ENCODE results near the gene ARMS2.
A peak's percentile ranks its signal among the peaks of the same experiment; 100 is the strongest.

The ARMS2 gene

DNA sequence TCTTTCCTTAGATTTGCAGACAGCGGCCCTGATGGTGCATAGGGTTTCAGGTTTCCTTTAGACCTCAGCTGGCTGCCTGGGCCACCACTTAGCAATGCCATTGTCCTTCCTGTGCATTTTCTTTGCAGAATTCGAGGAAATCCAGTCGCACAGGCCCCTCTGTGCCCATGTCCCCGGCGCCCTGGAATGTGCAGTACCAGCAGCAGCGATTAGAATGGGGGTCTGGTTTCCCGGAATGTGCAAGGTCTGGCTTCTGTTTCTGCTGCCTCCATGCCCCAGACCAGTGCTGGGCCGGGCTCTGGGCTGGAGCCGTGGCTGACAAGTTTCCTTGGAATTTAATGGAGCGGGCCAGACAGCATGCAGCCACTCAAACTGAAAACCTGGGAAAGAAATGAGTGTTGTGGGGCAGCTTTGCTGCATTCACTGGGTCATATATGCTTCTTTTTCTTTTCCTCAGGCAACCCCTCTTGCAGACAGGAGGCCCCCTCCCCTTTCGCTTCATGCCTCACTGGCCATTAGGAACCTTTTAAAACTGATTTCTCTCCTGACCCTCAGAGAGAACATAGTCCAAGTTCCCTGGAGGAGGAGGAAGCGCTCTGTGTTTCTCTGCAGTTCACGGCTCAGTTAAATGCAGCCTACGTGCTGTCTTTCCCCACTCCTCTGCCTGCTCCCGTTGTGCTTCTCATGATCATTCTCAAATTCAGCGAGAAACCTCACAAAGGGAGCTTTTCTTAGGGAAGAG, 21.3 kb downstream of the ARMS2 start:
- ATAC-seq (no peak), DNase-seq (no peak)
- Mint-ChIP-seq H3K9me3 (no peaks in the 10 kb centered on the region), H3K4me1 (peaks cover 16% of the 10 kb centered on the region), H3K27me3 (peaks cover 55% of the 10 kb centered on the region), H3K4me3 (no peak overlapping the region), H3K27ac (no peak overlapping the region)

GRCh38 chr10:122476333-122476695, 21.9 kb downstream of the ARMS2 start:
- ATAC-seq (no peak), DNase-seq (no peak)
- Mint-ChIP-seq H3K4me1 (peaks cover 16% of the 10 kb centered on the region), H3K4me3 (no peak overlapping the region), H3K9me3 (no peaks in the 10 kb centered on the region), H3K27me3 (peaks cover 49% of the 10 kb centered on the region), H3K27ac (no peak overlapping the region)

DNA sequence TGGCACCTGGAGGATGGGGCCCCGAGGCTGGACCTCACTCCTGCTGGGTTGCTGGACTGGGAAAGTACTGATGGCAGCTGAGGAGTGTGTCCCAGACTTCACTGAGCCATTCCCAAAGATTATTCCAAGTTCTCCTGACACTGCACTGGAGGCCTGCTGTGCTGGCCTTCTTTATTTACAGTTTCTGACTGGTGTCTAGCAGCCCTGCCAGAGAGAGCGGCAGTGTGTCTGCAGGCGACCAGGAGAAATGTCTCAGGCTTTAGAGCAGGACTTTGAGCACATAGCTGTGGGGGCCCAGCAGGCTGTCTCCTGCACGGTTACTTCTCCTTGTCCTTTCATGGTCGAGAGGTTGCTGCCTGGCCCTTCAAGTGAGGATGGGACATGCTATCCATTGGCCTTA, 23.0 kb downstream of the ARMS2 start:
- no peak for ATAC-seq
- no peak for DNase-seq
- no peak overlapping the region for H3K4me3 Mint-ChIP-seq
- H3K27ac Mint-ChIP-seq = no peak overlapping the region
- H3K27me3 Mint-ChIP-seq = peaks cover 45% of the 10 kb centered on the region
- peaks cover 16% of the 10 kb centered on the region for H3K4me1 Mint-ChIP-seq
- peaks cover 0 to 7% of the 10 kb centered on the region in 2 donors for H3K9me3 Mint-ChIP-seq

DNA sequence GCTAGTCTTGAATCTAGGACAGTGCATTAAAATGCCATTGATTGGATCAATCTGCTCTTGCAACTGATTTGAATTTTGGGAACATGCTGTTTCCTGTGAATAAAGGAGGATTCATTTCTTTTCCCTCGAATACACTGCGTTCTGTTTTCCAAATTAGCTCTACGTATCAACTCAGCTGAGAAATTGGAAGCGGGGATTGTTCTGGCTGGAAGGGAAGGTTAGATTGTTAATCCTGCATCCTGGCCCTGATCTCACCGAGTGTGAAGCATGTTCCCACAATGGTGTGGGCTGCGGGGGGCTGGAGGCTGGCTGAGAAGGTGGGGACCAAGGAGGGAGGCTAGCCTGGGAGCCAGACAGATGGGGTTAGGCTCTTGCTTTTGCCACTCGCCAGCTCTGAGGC, 24.5 kb downstream of the ARMS2 start:
- ATAC-seq (no peak), DNase-seq (no peak)
- no peak overlapping the region for H3K4me3 Mint-ChIP-seq
- H3K27ac Mint-ChIP-seq = no peak overlapping the region
- peaks cover 13% of the 10 kb centered on the region for H3K4me1 Mint-ChIP-seq
- H3K9me3 Mint-ChIP-seq = peaks cover 0 to 7% of the 10 kb centered on the region in 2 donors
- H3K27me3 Mint-ChIP-seq = peaks cover 42% of the 10 kb centered on the region

GRCh38 chr10:122480146-122480833, 25.8 kb downstream of the ARMS2 start:
- no peak for DNase-seq
- no peak for ATAC-seq
- Mint-ChIP-seq H3K4me3 (no peak overlapping the region), H3K9me3 (peaks cover 0 to 7% of the 10 kb centered on the region in 2 donors), H3K27me3 (peaks cover 29% of the 10 kb centered on the region), H3K27ac (no peak overlapping the region), H3K4me1 (peaks cover under 1% of the 10 kb centered on the region)

GRCh38 chr10:122481296-122482056, 27.0 kb downstream of the ARMS2 start:
- no peak for DNase-seq
- Mint-ChIP-seq H3K27ac (no peak overlapping the region), H3K4me3 (no peak overlapping the region), H3K9me3 (peaks cover 0 to 7% of the 10 kb centered on the region in 2 donors), H3K27me3 (peaks cover 17% of the 10 kb centered on the region), H3K4me1 (no peaks in the 10 kb centered on the region)
- no peak for ATAC-seq

- H3K27ac Mint-ChIP-seq = no peak overlapping the region
- peaks cover 15% of the 10 kb centered on the region for H3K27me3 Mint-ChIP-seq
- no peak for ATAC-seq
- no peaks in the 10 kb centered on the region for H3K4me1 Mint-ChIP-seq
- no peak for DNase-seq
- no peak overlapping the region for H3K4me3 Mint-ChIP-seq
- H3K9me3 Mint-ChIP-seq = peaks cover 0 to 7% of the 10 kb centered on the region in 2 donors
Observed at GRCh38 chr10:122484276-122485060, 30.0 kb downstream of the ARMS2 start.

DNA sequence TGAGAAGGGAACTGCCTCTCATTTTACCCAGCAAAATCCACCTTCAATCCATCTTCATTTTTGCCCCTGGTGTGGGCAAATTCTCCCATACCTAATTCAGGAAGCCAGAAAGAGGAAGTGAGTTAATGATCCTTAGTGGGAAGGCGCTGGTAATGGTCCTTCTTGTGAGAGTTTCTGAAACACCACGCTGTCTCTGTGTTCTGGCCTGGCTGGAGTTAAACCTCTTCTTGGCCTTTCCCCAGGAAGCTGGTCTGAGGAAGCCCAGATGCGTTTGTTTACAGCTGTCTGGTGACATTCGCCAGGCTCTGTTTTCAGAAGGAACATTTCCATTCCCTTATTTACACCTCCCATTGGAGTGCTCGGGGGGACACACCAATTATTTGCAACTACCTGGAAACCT, 31.2 kb downstream of the ARMS2 start:
- peaks cover 12% of the 10 kb centered on the region for H3K27me3 Mint-ChIP-seq
- DNase-seq = no peak
- no peak for ATAC-seq
- H3K27ac Mint-ChIP-seq = no peak overlapping the region
- H3K9me3 Mint-ChIP-seq = peaks cover 0 to 7% of the 10 kb centered on the region in 2 donors
- H3K4me3 Mint-ChIP-seq = no peak overlapping the region
- H3K4me1 Mint-ChIP-seq = peaks cover 6% of the 10 kb centered on the region

GRCh38 chr10:122486406-122487080, 32.1 kb downstream of the ARMS2 start:
- ATAC-seq (no peak), DNase-seq (no peak)
- Mint-ChIP-seq H3K4me3 (no peak overlapping the region), H3K9me3 (peaks cover 0 to 5% of the 10 kb centered on the region in 2 donors), H3K4me1 (peaks cover 15% of the 10 kb centered on the region), H3K27me3 (peaks cover 15% of the 10 kb centered on the region), H3K27ac (no peak overlapping the region)

DNA sequence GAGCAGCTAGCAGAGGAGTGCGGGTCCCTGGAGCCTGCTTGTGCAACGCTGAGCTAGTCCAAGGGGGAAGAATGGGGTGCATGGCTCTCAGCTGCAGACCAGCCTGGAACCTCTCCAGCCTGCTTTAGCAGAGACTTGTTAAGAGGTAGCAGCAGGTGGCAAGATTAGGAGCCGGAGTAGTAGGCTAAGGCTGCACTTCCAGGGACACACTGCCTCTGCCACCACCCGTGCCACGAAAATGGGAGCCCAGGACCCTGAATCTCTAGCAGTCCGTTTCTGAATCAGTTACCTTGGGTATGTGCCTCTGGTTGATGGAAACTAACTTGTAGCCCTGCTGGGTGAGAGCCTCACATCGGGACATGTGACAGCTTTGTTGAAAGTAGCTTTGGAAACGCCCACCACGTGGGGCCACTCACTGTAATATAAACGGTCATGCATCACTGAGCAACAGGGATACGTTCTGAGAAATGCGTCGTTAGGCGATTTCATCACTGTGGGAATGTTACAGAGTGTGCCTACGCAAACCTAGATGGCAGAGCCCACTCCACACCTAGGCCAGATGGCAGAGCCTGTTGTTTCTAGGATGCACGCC, 32.8 kb downstream of the ARMS2 start:
- Mint-ChIP-seq H3K4me1 (peaks cover 22% of the 10 kb centered on the region), H3K27ac (no peak overlapping the region), H3K27me3 (peaks cover 15% of the 10 kb centered on the region), H3K9me3 (no peaks in the 10 kb centered on the region), H3K4me3 (no peak overlapping the region)
- ATAC-seq (no peak), DNase-seq (no peak)

DNA sequence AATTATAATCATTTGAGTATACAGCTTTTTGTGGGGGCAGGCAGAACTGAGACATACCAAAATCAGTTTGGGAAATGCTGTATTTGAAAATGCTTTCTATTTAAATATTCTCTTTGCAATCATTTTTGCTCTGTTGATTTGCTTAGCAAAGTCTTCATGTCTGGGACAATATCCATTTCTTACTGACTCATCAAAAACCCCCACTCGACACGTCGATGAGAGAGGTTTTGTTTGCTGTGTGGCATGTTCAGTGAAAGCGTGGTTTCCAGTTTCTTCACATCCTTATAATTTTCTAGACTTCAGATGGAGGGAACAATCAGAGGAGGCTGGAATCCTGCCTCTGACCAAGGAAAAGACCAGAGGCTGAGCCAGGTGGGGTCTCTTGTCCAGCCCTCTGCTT, 35.8 kb downstream of the ARMS2 start:
- no peak for ATAC-seq
- Mint-ChIP-seq H3K4me1 (peaks cover 27% of the 10 kb centered on the region), H3K27me3 (peaks cover 42% of the 10 kb centered on the region), H3K4me3 (no peak overlapping the region), H3K9me3 (no peaks in the 10 kb centered on the region), H3K27ac (no peak overlapping the region)
- DNase-seq = no peak

DNA sequence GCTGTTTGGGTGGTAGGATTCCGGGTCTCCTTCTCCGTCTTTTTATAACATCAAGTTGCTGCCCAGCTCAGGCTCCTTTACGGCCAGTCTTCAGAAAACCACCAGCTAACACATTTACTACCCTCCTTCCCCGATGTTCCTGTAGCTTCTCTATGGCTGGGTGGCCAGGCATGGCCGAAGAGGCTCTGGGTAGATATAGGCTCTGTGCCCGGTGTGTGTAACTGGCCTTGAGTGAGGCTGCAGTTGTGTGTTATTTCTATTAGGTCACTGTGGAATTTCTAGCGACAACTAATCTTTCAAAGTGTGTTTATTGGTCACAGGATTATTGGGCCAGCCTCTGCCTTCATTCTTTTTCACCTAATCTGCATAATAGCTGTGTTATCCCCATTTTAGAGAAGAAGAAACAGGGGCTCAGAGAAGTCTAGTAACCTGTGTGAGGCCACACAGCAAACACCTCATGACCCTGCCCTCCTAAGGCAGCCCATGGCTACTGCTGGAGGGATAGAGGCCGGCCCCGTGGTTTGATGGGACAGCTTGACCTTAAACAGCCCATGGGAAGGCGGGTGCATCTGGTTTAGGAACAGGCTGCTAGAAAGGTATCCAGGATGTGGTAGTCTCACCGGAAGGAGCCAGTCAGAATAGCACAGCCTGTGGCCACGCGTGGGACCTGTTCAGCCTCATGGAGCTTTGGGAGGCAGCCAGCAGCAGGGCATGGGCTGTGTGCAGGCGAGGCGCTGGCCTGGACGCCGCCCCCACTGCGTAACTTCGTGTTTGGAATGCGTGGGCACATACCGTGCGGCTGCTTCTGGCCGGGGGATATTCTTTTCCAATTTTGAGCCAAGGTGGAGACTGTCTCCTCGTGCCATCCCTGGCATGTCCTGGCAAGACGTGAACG, 36.6 kb downstream of the ARMS2 start:
- Mint-ChIP-seq H3K9me3 (no peaks in the 10 kb centered on the region), H3K27me3 (peaks cover 42% of the 10 kb centered on the region), H3K27ac (no peak overlapping the region), H3K4me1 (peaks cover 32% of the 10 kb centered on the region), H3K4me3 (no peak overlapping the region)
- DNase-seq (peak in 1 of 2 donors; percentile 31), ATAC-seq (peak; percentile 90)

DNA sequence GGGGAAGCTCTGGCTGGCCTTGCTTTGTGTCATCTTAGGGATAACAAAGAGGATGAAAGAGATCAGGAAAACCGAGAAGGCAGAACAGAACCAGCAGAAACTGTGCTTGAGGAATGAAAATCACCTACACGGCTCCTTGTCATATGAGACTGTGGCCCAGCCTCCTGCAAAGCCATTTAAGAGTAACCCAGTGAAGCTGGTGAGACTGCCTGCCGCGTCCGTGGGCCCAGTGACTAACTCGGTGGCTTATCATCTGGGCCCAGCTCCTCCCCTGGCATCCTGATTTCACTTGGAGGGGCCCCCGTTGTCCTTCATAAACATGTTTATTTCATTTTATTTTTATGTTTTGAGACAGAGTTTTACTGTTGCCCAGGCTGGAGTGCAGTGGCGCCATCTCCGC, 37.6 kb downstream of the ARMS2 start:
- no peak for ATAC-seq
- no peak overlapping the region for H3K4me3 Mint-ChIP-seq

DNA sequence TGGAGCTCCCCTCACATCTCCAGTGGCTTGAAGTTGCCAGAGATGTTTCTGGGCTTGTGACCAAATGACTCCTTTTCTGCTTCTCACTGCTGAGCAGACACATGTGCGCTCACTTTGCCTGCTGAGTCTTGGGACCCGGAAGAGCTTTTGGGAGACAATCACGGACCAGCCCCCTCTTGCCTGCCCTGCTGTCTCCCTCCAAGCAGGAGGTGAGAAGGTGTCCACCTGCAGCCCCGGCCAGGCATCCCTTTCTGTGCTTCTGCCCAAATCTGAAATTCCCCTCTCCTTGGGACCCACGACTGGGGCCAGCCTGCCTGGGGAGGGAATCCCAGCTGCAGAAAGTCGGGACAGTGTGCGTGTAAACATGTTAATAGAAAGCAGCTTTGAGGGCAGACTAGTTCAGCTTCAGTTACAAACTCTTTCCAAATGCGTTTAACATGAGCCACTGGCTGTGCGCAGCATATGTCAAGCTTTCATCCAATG, 38.6 kb downstream of the ARMS2 start:
- no peak for DNase-seq
- Mint-ChIP-seq H3K4me3 (no peak overlapping the region), H3K27me3 (peaks cover 42% of the 10 kb centered on the region), H3K27ac (no peak overlapping the region), H3K9me3 (no peaks in the 10 kb centered on the region), H3K4me1 (peaks cover 39% of the 10 kb centered on the region)
- ATAC-seq = no peak

More for the DNA sequence above, 37.6 kb downstream of the ARMS2 start:
- H3K27ac Mint-ChIP-seq = peak overlapping the region in 1 of 2 donors; percentile 59
- H3K27me3 Mint-ChIP-seq = peaks cover 42% of the 10 kb centered on the region
- DNase-seq = no peak
- H3K4me1 Mint-ChIP-seq = peaks cover 39% of the 10 kb centered on the region
- no peaks in the 10 kb centered on the region for H3K9me3 Mint-ChIP-seq
